ENCODE results near the gene SMS.

GRCh38 chrX:21986596-21986995, 46.1 kb downstream of the SMS start:
- TF ChIP-seq SIN3A (IDR thresholded peaks at IDR 0.05; ENCODE audit: low read depth, low read length) (no peak), CTCF (IDR thresholded peaks at IDR 0.05 in 2 of 3, conservative IDR thresholded peaks at IDR 0.05 in 1 of 3; ENCODE audit: control insufficient read depth in 2 of 3, extremely low read depth in 1 of 3, insufficient read depth in 1 of 3, low read depth in 3 of 3, low read length in 3 of 3) (no peak)
